Kidney epithelial cell (primary cell): ENCODE measurements around the gene PET100. TPM values are rescaled to one million over a fixed set of nuclear protein-coding genes. Genes with fewer than 3 reads are reported as not detected.

ENCODE experiments used
- DNase-seq: peaks from one replicate; pipeline ENCODE4 v3.0.0-alpha.2; 2010; ENCODE audit warnings: low read depth
- H3K27me3 ChIP-seq: 2 replicates; pipeline ENCODE4 v1.6.0; 2011; ENCODE audit warnings: low read length; ENCODE audit not compliant: control insufficient read depth, insufficient read depth
- H3K36me3 ChIP-seq: 2 replicates; pipeline ENCODE4 v1.5.1; 2011; ENCODE audit warnings: low read length; ENCODE audit not compliant: control insufficient read depth, insufficient read depth
- H3K4me3 ChIP-seq: 2 replicates; pipeline ENCODE4 v1.5.1; 2011; ENCODE audit warnings: low read depth, mild to moderate bottlenecking, control low read depth, low read length
- CTCF ChIP-seq: IDR thresholded peaks from 2 replicates; pipeline ENCODE4 v1.5.1; 2011; ENCODE audit warnings: mild to moderate bottlenecking, moderate library complexity, low read length, control low read depth, inconsistent platforms; ENCODE audit not compliant: insufficient read depth, poor library complexity, severe bottlenecking
- total RNA-seq: library from RNA; depleted of rRNA; stranded (reverse); fragments of >200 nt; gene quantifications from 2 replicates; pipeline ENCODE4 v1.2.3, GENCODE V29; 2015

The PET100 gene
- total RNA-seq, 1 donor from 2014 or later, result 30.2 TPM

GRCh38 chr19:7663706-7664105, 34.1 kb downstream of the PET100 start:
- Histone ChIP-seq H3K4me3 (no peak overlapping the region), H3K27me3 (no peaks in the 10 kb centered on the region), H3K36me3 (no peaks in the 10 kb centered on the region)
- no peak for DNase-seq
- no peak for TF ChIP-seq CTCF

GRCh38 chr19:7665076-7665475, 35.5 kb downstream of the PET100 start:
- Histone ChIP-seq H3K36me3 (no peaks in the 10 kb centered on the region), H3K4me3 (no peak overlapping the region), H3K27me3 (peaks cover 5% of the 10 kb centered on the region)
- TF ChIP-seq CTCF, result no peak
- no peak for DNase-seq

GRCh38 chr19:7668842-7669241, 39.2 kb downstream of the PET100 start, which contains the start of gene RETN:
Gene RETN, plus strand, starts transcription at chr19:7669049. Its CDS starts 278 bp downstream, at chr19:7669327.
- Histone ChIP-seq H3K27me3 (peaks cover 24% of the 10 kb centered on the region), H3K36me3 (no peaks in the 10 kb centered on the region), H3K4me3 (no peak within 1 kb of the TSS)
- no peak for DNase-seq
- TF ChIP-seq CTCF, result no peak

- no peak for TF ChIP-seq CTCF
- H3K27me3 ChIP-seq, result peaks cover 26% of the 10 kb centered on the region
- no peaks in the 10 kb centered on the region for H3K36me3 ChIP-seq
- no peak overlapping the region for H3K4me3 ChIP-seq
- DNase-seq, result no peak
Observed at GRCh38 chr19:7669641-7670040, 40.0 kb downstream of the PET100 start.

- Histone ChIP-seq H3K27me3 (peaks cover 26% of the 10 kb centered on the region), H3K4me3 (no peak overlapping the region), H3K36me3 (no peaks in the 10 kb centered on the region)
- no peak for TF ChIP-seq CTCF
- DNase-seq, result no peak
Observed at GRCh38 chr19:7670150-7670783, 40.7 kb downstream of the PET100 start.

- DNase-seq, result no peak
- Histone ChIP-seq H3K36me3 (no peaks in the 10 kb centered on the region), H3K27me3 (peaks cover 26% of the 10 kb centered on the region), H3K4me3 (no peak overlapping the region)
- TF ChIP-seq CTCF, result no peak
Observed at GRCh38 chr19:7670790-7671189, 41.2 kb downstream of the PET100 start.
